Stimulated activated CD4-positive, alpha-beta T cell treated with anti-CD3 and anti-CD28 coated beads, Interleukin-15, amount 100 ng/mL, for 48 hours (primary cell): ENCODE data around the gene MCRIP2.
"Not testable (repeated sequence)": the region's sequence is repeated elsewhere in the genome, so short reads cannot be mapped to it uniquely, and the experiment has no call there.

Experiments
- DNase-seq, 2 donors: peaks; one replicate each; pipeline ENCODE4 v3.0.0-alpha.2; 2020; ENCODE audit warnings: low read depth in 2 of 2

The MCRIP2 gene, protein sequence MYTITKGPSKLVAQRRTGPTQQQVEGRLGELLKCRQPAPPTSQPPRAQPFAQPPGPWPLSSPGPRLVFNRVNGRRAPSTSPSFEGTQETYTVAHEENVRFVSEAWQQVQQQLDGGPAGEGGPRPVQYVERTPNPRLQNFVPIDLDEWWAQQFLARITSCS

GRCh38 chr16:641326-642188, at the start of gene MCRIP2:
Gene MCRIP2, plus strand, starts transcription at chr16:641828. Its CDS starts 164 bp downstream, at chr16:641992.
- DNase-seq: peak in 1 of 2 donors; percentile 70

GRCh38 chr16:591892-592517, 49.6 kb upstream of the MCRIP2 start:
- DNase-seq: no peak

DNA sequence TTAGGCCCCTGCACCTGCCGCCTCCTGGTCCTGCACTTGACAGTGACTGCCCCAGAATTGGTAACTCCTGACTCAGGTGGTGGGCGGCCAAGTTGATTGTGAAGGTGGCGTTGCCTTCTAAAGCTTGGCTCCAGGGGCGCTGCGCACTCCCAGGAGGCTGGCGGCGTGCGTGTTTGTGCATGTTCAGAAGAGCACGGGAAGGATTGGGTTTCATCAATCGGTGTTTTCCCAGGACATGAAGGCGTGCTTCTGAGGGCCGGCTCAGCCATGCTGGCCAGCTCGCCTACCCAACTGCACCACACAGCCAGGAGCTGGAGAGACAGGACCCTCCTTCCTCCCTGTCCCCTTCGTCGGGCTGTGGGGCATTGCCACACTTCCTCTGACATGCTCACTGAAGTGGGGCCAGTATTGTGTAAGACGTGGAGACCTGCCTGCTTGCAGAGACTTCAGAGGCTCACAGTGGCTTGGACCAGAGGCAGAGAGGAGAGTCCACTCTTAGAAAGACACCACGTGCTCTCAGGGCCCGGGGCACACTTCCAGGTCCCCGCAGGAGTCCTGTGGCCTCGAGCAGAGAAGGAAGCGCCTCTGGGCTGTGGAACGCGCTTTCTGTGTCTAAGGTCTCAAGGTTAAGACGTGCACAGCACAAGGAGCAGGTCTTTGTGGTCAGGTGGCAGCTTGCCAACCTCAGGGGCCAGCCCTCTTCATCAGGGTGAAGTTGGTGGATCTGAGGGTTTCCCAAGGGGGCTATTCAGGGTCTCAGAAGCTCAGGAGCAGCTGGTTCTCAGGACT, 48.9 kb upstream of the MCRIP2 start:
- no peak for DNase-seq

DNA sequence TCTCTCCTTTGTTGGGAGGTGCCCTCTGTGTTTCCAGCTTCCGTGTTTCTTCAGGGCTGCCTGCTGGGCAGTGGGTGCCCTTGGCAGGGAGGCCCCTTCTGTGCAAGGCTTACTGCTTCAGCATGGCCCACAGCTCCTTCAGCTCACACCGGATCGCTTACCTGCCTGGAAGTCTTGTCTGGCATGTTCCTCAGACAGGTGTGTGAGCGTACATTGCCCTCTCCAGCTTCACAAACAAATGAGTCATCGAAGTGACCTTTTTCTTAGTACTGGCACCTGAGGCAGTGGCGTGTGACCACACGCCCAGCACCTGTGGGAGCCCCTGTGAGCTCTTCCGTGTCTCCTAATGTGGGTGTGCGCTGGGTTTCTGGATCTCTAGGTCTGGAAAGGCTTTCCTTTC, 48.2 kb upstream of the MCRIP2 start:
- DNase-seq: no peak

GRCh38 chr16:593807-594206, 47.8 kb upstream of the MCRIP2 start:
- no peak for DNase-seq

- no peak for DNase-seq
Observed at GRCh38 chr16:595094-595528, 46.5 kb upstream of the MCRIP2 start.

- DNase-seq: no peak
Observed at GRCh38 chr16:595942-596735, 45.5 kb upstream of the MCRIP2 start.

DNA sequence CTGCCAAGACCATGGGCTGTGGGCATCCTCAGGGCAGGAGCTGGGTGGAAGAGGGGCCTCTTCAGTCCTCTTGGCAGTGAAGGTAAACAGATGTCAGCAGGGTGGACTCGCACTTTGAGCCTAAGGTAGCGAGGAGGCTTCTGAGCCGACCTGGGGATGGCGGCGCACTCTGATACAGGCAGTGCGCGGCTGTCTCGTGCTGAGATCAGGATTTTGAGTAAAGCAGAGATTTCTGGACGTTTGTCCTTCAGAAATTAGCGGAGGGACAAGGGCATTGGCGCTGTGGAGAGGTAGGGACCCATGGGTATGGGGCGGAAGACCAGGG, 44.9 kb upstream of the MCRIP2 start:
- no peak for DNase-seq

GRCh38 chr16:597655-598054, 44.0 kb upstream of the MCRIP2 start:
- not testable (repeated sequence) for DNase-seq

GRCh38 chr16:598823-599739, 42.5 kb upstream of the MCRIP2 start:
- DNase-seq: no peak

GRCh38 chr16:600781-601180, 40.8 kb upstream of the MCRIP2 start:
- DNase-seq: no peak

DNA sequence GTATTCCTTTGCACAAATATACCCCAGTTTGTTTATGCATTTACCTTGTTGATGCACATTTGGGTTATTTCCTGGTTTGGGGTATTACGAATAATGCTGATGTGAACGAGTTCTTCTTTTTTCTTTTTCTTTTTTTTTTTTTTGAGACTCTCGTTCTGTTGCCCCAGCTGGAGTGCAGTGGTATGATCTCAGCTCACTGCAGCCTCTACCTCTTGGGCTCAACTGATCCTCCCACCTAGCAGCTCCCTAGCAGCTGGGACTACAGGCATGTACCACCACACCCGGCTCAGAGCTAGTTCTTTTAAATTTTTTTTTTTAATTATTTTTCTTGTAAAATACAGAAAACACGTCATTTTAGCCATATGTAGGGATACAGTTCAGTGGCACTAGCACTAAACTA, 37.7 kb upstream of the MCRIP2 start:
- DNase-seq: no peak

- no peak for DNase-seq
Observed at GRCh38 chr16:606656-607307, 34.8 kb upstream of the MCRIP2 start.

DNA sequence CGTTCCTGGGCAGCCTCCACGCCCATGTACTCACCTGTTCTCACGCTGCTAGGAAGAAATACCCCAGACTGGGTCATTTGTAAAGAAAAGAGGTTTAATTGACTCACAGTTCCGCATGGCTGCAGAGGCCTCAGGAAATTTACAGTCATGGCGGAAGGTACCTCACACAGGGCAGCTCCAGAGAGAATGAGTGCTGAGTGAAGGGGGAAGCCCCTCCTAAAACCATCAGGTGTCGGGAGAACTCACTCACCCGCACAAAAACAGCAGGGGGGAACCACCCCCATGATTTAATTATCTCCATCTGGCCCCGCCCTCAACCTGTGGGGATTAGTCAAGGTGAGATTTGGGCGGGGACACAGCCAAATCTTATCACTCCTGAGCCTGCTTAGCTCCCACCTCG, 33.6 kb upstream of the MCRIP2 start:
- DNase-seq: peak; percentile 60 to 62

DNA sequence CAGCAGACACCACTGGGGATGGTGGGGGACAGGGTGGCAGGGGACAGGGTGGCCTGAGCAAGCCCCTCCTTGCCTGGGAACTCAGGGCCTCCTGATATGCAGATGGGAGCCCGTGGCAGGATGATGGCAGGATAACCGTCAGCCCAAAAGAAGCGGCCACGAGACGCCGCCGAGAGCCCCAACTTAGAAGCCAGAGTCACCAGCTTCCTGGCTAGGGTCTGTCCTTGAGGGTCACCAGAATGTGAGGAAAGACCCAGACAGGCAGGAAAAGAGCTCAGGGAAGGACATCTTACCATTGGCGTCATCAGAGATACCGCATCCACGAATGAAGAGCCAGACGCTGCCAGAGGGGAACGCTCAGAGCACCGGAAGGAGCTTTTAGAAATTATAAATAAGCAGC, 32.3 kb upstream of the MCRIP2 start:
- DNase-seq: no peak

GRCh38 chr16:609984-610383, 31.6 kb upstream of the MCRIP2 start:
- DNase-seq: no peak

DNA sequence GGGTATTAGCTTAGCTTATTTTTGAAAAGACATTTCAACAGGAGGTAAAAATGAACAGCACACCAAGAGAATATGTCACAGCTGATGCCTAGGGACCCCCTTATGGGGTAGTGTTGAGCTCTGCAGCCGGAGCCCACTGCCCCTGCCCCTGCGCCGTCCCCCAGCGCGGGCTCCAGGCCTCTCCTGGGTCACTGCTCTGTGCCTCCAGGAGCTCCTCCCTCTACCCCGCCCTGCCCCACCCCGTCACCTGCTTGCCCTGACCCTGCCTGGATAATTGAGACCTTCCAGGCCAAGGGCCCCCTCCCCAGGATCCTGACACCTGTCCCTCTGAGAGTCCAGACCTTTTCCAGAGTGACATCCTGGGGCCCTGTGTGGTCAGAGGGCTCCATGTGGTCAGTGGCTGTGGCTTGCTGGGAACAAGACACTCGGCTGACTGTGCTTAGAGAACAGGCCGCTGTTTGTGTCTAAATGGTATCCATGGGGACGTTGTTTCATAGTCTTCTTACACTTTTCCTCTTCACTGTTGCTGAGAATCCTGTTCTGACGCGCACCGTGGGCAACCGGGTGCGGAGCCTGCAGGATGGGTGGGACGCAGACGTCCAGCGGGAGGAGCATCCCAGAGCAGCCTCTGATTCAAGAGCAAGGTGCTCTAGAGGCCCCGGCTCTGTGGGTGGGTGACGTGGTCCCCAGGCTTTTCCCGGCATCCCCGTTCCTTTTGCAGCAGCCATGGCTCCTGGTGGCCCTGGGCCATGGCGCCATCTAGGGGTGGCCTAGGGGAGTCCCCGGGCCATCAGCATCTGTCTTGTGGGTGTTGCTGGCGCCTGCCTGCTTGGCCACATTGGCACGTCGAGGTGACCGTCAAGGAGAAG, 30.9 kb upstream of the MCRIP2 start:
- DNase-seq: peak; percentile 41 to 54

DNA sequence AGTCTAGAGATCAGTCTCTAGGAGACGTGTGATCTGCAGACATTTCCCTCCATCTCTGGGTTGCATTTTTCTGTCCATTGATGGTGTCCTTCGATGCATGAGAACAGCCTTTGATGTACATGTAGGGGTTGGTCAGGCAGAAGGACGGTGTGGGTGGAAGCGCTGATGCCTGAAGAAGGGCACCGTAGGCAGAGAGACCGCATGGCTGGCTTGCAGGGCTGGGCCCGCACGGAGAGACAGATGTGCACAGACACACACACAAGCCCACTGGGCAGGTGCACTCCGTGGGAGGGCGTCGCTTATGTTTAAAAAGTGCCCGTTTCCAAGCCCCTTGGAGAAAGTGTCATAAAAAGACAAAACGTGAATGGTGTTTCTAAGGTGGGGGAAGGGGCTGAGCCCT, 26.5 kb upstream of the MCRIP2 start:
- DNase-seq: no peak
